Nucleus accumbens (tissue), 56 donors: ENCODE measurements around the gene MADD.

ENCODE experiments used
- DNase-seq, 56 donors: peaks; one replicate each; lab custom pipeline; 2025; lab: John Stamatoyannopoulos, UW

The MADD gene

DNA sequence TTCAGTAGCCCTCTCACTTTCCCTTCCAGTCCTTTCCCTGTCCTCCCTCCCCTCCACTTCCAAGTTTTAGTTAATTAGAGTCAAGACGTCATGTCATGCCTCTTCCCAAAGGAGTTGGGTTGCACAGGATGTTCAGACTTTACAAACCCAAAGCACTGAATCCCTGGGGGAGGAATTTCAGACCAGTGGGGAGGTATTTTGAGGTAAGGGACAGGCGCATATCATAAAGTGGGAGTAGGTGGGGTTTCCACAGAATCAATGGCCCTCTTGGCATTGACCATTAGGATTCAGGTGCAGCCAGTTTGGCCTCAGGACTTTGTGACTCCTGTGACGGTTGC, 20.6 kb upstream of the MADD start:
- no peak for DNase-seq

DNA sequence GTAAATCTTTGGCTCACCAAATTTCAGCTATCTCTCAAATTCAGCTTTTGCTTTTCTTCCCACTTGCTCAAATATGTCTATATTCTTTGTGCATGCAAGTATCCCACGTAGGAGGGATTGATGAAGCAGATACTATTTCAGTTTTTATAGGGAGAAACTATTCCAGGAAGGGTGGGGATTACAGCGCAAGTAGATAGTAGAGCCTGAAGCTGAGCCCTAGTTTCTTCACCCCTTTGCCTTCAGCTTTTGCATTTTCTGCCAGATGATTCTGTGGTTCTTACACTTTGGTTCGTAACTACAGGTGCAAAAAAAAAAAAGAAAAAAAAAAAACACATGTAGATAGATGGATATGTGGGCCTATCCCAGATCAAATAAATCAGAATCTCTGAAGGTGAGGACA, 18.2 kb upstream of the MADD start:
- DNase-seq: peak in 3 of 56 donors; percentile 6 to 20 (median 8)

DNA sequence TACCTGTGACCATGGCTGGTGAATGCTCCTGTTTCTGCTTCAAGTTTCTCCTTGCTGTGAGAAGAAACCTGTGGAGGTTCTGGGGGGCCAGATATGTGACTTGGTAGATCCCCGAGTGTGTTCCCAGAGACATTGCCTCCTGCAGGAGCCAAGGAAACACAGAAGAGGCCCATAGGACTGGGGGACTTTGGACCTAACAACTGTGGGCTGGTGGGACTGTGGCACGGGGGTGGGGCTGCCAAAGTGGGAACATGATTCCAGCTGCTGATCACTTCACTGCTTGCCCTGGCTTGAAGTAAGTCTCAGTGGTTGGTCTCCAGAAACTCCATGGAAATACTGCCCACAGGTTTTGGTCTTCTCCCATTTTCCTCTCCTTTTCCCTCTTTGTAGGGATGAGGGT, 16.3 kb upstream of the MADD start:
- DNase-seq: no peak

DNA sequence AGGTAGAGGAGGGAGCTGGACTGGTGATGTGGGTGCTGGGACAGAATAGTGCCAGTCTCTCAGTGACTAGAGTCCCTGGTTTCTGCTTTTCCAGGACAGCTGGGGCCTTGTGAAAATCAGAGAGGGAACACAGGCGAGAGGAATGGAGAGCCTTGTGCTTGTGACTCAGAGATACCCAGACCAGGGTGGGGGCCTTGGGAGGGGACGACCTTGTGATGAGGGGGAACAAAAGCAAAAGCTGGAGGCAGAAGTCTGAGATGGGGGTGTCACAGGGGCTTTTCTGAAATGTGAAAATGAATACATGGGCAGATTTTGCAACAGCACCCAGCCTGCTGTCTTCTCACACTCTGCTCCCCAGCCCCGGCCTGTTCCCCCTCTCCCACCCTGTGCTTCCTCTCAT, 15.5 kb upstream of the MADD start:
- peak in 5 of 56 donors; percentile 13 to 38 (median 32) for DNase-seq

DNA sequence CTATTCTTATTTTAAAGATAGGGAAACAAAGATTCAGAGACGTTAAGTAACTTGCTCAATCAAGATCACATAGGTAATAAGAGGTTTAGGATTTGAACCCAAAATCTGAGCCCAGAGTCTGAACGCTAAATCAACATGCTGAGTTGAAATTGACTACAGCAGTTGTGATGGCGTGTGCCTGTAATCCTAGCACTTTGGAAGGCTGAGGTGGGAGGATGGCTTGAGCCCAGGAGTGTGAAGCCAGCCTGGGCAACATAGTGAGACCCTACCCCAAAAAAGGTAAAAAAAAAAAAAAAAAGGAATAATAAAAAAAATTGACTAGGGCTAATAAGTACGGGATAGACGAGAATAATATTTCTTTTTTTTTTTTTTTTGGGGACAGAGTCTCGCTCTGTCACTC, 13.6 kb upstream of the MADD start:
- no peak for DNase-seq

DNA sequence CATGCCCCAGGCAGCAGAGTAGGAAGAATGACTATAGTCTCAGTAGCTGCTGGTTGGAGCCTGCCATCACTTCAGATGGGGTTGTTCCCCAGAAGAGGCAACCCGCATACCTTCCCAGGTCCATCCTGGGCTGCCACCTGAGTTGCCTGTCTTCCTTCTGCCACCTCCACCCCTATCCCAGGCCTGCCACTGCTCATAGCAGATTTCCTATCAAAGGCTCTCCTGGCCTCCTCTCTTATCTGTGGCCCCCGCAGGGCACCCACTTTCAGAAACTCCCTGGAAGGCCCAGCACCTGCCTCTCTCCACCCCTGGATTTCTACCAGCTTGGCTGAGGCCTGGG, 12.8 kb upstream of the MADD start:
- no peak for DNase-seq

DNA sequence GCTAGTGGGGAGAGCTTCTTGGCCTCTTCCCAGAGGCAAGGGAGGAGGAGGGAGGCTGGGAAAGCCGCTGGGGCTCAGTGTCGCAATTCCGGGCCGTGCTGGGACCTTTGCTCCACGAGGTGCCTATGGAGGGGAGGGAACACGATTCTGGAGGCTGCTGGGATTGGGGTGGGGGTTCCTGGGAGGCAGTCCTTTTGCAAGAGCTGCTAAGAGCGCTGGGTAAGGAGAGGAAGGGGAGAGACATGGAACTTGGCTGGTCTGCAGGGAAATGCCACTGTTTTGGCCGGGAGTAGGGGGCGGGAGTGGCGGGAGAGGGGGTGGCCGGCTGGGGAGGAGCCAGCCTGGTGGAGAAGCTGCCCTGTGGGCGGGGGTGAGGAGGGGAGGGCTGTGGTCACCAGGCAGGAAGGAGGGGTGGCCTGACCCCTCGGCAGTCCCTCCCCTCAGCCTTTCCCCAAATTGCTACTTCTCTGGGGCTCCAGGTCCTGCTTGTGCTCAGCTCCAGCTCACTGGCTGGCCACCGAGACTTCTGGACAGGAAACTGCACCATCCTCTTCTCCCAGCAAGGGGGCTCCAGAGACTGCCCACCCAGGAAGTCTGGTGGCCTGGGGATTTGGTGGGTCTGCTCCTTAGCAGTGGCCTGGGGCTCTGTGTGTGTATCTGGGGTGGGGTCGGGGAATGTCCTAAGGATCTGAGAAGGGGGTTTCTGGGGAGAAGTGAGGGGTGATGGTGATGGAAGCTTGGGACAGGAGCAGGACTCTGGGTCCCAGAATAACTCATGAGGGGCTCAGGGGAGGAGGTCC, 12.2 kb upstream of the MADD start, which contains the start of gene NR1H3:
NR1H3 (plus strand) TSS at position 480 of the 800 bp plus-strand sequence. CDS start 1,221 bp downstream, outside the sequence.
- peak in 29 of 56 donors; percentile 14 to 67 (median 36) for DNase-seq

DNA sequence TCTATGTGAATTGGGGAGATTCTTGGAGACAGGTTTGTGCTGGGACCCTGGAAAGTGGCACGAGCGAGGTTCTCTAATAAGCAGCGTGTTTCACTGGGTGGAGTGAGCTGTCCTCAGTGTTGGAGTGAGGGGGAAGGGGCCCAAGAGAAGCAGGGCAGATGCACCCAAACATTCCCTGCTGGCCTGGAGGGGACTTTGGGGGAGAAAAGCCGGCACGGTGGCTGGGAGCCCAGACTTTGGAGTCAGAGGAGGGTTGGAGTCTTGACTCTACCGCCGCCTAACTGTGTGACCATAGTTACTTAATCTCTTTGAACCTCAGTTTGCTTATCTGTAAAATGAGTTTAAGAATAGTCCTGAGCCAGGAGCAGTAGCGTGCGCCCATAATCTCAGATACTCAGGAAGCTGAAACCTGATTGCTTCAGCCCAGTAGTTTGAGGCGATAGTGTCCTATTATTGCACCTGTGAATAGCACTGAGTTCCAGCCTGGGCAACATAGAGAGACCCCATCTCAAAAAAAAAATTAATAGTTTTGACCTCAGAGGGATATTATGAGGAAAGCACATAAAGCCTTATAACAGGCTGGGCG, 11.5 kb upstream of the MADD start:
- DNase-seq: no peak

DNA sequence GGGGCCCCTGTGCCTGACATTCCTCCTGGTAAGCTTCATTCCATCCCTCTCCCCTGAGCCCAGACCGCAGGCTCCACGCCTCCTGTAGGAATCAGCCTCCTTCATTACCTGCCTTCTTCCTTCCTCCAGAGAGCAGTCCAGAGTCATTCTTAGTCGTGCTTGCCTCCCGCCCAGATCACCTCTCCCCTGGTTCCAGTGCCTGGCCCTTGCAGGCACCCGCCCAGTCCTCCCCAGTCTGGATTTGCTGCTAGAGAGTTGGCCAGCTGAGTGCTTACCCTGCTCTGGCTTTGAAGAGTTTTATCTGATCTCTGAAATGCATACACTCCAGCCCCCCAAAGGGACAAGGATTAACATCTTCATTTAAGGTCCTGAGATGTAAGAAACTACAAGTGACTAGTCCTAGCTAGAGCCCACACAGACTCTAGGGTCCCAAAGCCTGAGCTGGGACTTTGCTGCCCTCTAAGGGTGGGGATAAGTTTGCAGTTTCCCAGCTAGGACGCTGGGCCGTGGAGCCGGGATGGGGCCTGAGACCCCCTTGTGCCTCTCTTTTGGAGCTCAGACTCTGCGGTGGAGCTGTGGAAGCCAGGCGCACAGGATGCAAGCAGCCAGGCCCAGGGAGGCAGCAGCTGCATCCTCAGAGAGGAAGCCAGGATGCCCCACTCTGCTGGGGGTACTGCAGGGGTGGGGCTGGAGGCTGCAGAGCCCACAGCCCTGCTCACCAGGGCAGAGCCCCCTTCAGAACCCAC, 10.5 kb upstream of the MADD start:
- peak in 7 of 56 donors; percentile 4 to 27 (median 17) for DNase-seq

DNA sequence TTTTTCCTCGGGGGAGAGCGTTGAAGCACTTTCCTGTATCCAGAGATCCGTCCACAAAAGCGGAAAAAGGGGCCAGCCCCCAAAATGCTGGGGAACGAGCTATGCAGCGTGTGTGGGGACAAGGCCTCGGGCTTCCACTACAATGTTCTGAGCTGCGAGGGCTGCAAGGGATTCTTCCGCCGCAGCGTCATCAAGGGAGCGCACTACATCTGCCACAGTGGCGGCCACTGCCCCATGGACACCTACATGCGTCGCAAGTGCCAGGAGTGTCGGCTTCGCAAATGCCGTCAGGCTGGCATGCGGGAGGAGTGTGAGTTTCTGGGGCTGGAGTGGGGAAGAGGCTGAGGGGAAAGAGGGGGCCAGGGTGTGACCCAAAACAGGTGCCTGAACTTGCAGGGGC, 9.6 kb upstream of the MADD start:
- DNase-seq: no peak

DNA sequence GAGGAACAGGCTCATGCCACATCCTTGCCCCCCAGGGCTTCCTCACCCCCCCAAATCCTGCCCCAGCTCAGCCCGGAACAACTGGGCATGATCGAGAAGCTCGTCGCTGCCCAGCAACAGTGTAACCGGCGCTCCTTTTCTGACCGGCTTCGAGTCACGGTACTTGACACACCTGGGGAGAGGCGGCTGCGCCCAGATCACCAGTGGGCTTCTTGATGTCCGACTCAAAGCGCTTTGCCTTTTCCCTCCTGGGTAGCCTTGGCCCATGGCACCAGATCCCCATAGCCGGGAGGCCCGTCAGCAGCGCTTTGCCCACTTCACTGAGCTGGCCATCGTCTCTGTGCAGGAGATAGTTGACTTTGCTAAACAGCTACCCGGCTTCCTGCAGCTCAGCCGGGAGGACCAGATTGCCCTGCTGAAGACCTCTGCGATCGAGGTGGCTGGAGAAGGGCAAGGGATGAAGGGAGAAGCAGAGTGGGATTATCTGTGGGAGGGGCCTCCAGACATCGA, 8.6 kb upstream of the MADD start:
- no peak for DNase-seq

DNA sequence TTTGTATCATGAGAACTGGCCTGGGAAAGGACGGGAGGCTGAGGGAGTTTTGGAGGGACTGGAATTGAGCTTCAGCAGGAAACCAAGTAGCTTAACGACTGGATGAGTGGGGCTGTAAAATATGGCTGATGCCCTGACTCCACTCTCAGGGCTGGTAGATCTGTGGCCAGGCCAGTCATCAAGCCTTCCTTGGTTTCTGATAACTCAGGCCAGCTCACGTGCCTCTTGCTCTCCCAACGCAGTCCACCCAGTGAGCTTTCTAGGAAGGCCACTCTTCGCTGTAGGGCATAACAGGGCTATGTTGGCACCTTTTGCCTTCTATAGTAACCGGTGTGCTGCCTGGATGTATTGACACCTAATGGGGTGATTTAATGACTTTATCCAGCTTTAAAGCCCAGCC, 5.8 kb upstream of the MADD start:
- no peak for DNase-seq

DNA sequence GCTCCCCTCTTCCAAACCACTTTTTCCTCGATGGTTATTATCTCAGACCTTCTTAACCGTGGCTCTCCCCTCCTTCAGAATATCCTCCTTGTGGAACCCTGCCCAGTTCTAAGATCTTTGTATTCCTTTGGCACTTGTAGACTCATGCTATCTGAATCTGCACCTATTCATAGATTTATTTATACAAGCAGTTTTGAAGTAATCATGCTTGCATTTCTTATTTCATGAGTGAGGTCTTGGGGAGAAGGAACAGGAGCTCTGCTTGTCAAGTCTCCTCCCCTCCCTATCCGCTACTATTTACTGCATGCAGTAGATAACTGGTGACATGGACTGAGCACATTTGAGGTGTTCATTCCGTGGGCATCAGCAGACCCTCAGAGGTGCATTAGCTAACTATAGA, 5.4 kb upstream of the MADD start:
- DNase-seq: no peak

DNA sequence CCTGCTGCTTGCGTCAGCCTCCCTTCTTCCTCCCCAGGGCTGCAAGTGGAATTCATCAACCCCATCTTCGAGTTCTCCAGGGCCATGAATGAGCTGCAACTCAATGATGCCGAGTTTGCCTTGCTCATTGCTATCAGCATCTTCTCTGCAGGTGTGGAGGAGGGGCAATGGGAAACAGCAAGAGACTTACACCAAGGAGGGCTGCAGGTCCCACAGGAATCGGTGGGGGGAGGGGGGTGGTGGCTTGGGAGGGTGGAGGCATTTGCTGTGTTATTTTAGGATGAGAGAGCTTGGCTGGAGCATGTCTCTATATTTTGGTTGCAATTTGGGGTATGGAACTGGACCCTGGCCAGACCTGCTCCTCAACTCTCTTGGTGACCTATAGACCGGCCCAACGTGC, 2.1 kb upstream of the MADD start:
- DNase-seq: no peak

DNA sequence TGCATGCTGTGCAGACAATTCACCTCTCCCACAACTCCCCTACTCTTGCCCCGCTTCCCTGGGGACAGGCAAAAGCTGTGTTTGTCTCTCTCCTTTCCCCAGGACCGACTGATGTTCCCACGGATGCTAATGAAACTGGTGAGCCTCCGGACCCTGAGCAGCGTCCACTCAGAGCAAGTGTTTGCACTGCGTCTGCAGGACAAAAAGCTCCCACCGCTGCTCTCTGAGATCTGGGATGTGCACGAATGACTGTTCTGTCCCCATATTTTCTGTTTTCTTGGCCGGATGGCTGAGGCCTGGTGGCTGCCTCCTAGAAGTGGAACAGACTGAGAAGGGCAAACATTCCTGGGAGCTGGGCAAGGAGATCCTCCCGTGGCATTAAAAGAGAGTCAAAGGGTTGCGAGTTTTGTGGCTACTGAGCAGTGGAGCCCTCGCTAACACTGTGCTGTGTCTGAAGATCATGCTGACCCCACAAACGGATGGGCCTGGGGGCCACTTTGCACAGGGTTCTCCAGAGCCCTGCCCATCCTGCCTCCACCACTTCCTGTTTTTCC, 1.4 kb upstream of the MADD start:
- DNase-seq: no peak

DNA sequence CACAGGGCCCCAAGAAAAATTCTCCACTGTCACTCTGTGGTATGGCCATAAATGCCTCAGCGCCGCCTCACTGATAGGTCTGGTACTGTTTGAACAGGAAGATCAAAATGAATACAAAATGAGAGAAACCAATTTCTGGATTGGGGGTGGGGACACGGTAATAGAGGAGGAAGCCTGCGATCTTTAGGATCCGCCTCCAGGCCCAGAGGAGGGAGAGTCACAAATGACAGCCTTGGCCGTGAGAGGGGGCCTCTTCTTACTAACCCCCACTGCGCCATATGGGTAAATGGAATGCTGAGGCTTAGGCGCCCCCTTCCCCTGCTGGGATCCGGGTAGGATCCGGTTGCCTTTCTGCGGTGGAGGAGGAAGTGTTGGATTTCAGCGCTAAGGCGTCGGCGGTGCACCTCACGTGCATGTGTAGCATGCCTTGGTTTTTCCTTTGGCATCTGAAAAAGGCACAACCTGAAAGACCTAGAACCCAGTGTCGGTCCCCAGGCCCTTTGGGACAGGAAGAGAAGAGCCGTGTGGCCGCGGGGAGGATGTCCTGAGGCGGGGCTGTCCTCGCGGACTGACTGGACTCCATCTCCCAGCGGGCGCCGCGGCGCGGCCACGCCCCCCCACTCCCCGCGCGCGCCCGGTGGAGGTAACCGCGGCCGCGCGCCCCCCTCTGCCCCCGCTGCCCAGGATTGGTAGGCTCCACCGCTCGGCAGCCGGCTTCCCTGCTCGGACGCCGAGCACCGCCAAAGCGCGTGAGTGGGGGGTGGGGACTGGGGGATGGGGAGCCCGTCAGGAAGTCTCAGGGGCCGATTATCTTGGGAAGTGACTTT, 718 bp upstream of the MADD start:
- DNase-seq: peak in 55 of 56 donors; percentile 46 to 93 (median 86)

DNA sequence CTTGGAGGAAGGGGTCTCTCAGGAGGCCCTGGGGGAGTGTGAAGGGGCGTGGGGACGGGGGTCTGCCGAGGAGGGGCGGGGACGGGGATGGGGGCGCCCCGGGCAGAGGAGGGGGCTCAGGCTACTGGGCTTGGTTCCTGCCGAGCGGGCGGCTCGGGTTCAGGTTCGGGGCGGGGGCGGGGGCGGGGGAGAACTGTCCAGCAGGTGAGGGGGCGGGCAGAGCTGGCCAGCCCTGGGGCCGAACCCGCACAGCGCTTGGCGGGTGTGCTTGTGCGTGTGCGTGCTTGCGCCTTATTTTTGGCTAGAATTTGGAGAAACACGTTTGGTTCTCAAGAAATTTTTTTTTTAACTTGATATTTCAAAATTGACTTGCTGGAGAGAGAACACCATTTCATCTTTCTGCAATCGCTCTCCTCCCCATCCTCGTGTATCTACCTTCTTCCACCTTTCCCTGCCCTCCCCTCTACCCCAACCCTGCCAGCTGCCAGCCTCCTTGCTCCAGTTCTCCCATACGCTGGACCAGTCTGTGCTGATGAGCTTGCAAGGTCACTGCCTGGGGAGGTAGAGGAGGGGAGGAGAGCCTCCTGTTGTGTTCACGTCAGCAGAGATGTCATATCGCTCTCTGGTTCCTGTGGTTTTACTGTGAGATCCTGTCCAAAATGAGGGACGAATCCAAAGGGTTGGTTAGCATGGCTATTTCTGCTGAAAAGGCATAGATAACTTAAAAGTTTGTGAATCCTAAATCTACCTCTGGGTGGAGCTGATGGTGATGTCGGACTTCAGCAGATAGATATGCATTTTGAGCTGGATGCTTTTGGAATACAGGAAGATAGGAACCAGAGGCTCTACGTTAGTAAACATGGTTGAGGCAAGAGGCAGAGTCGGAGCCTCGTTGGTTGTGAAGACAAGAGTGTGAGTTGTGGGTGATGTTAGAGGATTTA, 668 bp downstream of the MADD start:
- DNase-seq: peak in 21 of 56 donors; percentile 5 to 62 (median 24)

DNA sequence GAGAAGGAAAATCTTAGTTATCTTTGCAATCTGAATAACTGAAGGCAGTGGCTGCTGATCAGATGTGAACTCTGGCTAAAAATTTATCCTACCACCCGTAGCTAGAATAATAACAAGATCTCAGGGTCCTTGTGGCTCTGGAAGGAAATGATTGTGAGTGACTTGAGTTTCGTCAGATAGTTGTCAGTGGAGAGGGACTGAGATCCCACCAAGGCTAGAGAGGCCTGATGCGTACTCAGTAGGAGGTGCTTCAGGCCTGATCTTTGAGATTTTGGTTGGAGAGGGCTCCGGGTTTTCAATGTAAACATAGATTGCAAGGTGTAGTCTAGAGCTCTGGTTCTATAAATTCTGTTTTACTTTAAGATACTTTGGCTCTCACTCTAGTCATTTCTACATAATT, 1.4 kb downstream of the MADD start:
- DNase-seq: no peak
